HEK293 (cell line): Measurements from ENCODE around the gene BTF3.

Experiments
- AEBP2 ChIP-seq: fragments of 450-650 bp; formaldehyde crosslinking; IDR thresholded peaks from 2 replicates; pipeline ENCODE4 v1.5.1; 2016; ENCODE audit warnings: missing biosample characterization, missing genetic modification characterization, borderline replicate concordance
- CTCF ChIP-seq: fragments of 450-650 bp; formaldehyde crosslinking; IDR thresholded peaks from 2 replicates; pipeline ENCODE4 v1.5.1; 2016; ENCODE audit warnings: missing biosample characterization, missing genetic modification characterization
- EGR2 ChIP-seq: fragments of 450-650 bp; formaldehyde crosslinking; IDR thresholded peaks from 2 replicates; pipeline ENCODE4 v1.5.1; 2016; ENCODE audit warnings: low read depth, missing biosample characterization, missing genetic modification characterization
- FEZF1 ChIP-seq: fragments of 450-650 bp; formaldehyde crosslinking; IDR thresholded peaks from 2 replicates; pipeline ENCODE4 v1.5.1; 2016; ENCODE audit warnings: missing biosample characterization, missing genetic modification characterization
- IKZF3 ChIP-seq: fragments of 450-650 bp; IDR thresholded peaks from 2 replicates; pipeline ENCODE4 v1.5.0; 2018; ENCODE audit warnings: missing biosample characterization, mild to moderate bottlenecking, missing genetic modification characterization, moderate library complexity
- PBX3 ChIP-seq: sonication (generic); formaldehyde crosslinking; IDR thresholded peaks from 2 replicates; pipeline ENCODE4 v1.8.1; 2022; ENCODE audit warnings: mild to moderate bottlenecking, moderate library complexity, missing genetic modification reagents
- TRIM28 ChIP-seq: IDR thresholded peaks from 2 replicates; pipeline ENCODE4 v1.6.1; 2011; ENCODE audit warnings: low read length, control low read depth, borderline replicate concordance
- ZBTB1 ChIP-seq: fragments of 450-650 bp; formaldehyde crosslinking; IDR thresholded peaks from 2 replicates; pipeline ENCODE4 v1.5.1; 2016; ENCODE audit warnings: missing biosample characterization, missing genetic modification characterization
- ZFP69B ChIP-seq: fragments of 450-650 bp; formaldehyde crosslinking; IDR thresholded peaks from 2 replicates; pipeline ENCODE4 v1.5.1; 2016; ENCODE audit warnings: missing biosample characterization, missing genetic modification characterization
- ZIC2 ChIP-seq: fragments of 450-650 bp; formaldehyde crosslinking; IDR thresholded peaks from 2 replicates; pipeline ENCODE4 v1.5.1; 2016; ENCODE audit warnings: missing biosample characterization, missing genetic modification characterization
- ZNF112 ChIP-seq: fragments of 450-650 bp; formaldehyde crosslinking; IDR thresholded peaks from 2 replicates; pipeline ENCODE4 v1.5.0; 2017; ENCODE audit warnings: missing biosample characterization, missing genetic modification characterization
- ZNF114 ChIP-seq: fragments of 450-650 bp; formaldehyde crosslinking; IDR thresholded peaks from 2 replicates; pipeline ENCODE4 v1.5.0; 2017; ENCODE audit warnings: missing biosample characterization, missing genetic modification characterization
- ZNF148 ChIP-seq: fragments of 450-650 bp; formaldehyde crosslinking; IDR thresholded peaks from 2 replicates; pipeline ENCODE4 v1.5.0; 2017; ENCODE audit warnings: missing biosample characterization, missing genetic modification characterization, borderline replicate concordance
- ZNF155 ChIP-seq: fragments of 450-650 bp; formaldehyde crosslinking; IDR thresholded peaks from 2 replicates; pipeline ENCODE4 v1.5.1; 2016; ENCODE audit warnings: missing biosample characterization, missing genetic modification characterization
- ZNF175 ChIP-seq: fragments of 450-650 bp; formaldehyde crosslinking; IDR thresholded peaks from 2 replicates; pipeline ENCODE4 v1.5.1; 2016; ENCODE audit warnings: missing biosample characterization, missing genetic modification characterization
- ZNF214 ChIP-seq: fragments of 450-650 bp; formaldehyde crosslinking; IDR thresholded peaks from 2 replicates; pipeline ENCODE4 v1.5.1; 2017; ENCODE audit warnings: missing biosample characterization, mild to moderate bottlenecking, missing genetic modification characterization, borderline replicate concordance
- ZNF221 ChIP-seq: fragments of 450-650 bp; formaldehyde crosslinking; IDR thresholded peaks from 2 replicates; pipeline ENCODE4 v1.5.1; 2017; ENCODE audit warnings: missing biosample characterization, missing genetic modification characterization, borderline replicate concordance
- ZNF239 ChIP-seq: fragments of 450-650 bp; formaldehyde crosslinking; IDR thresholded peaks from 2 replicates; pipeline ENCODE4 v1.5.1; 2016; ENCODE audit warnings: missing biosample characterization, missing genetic modification characterization
- ZNF248 ChIP-seq: fragments of 450-650 bp; formaldehyde crosslinking; IDR thresholded peaks from 2 replicates; pipeline ENCODE4 v1.5.1; 2017; ENCODE audit warnings: missing biosample characterization, missing genetic modification characterization
- ZNF292 ChIP-seq: fragments of 450-650 bp; formaldehyde crosslinking; IDR thresholded peaks from 2 replicates; pipeline ENCODE4 v1.5.1; 2016; ENCODE audit warnings: low read depth, missing biosample characterization, missing genetic modification characterization, borderline replicate concordance
- ZNF501 ChIP-seq: fragments of 450-650 bp; formaldehyde crosslinking; IDR thresholded peaks from 2 replicates; pipeline ENCODE4 v1.5.1; 2016; ENCODE audit warnings: missing biosample characterization, missing genetic modification characterization
- ZNF510 ChIP-seq: fragments of 450-650 bp; formaldehyde crosslinking; IDR thresholded peaks from 2 replicates; pipeline ENCODE4 v1.5.1; 2018; ENCODE audit warnings: mild to moderate bottlenecking, missing genetic modification characterization, missing biosample characterization; ENCODE audit not compliant: insufficient replicate concordance
- ZNF529 ChIP-seq: fragments of 450-650 bp; formaldehyde crosslinking; IDR thresholded peaks from 2 replicates; pipeline ENCODE4 v1.5.1; 2017; ENCODE audit warnings: missing genetic modification characterization, missing biosample characterization; ENCODE audit not compliant: insufficient replicate concordance
- ZNF544 ChIP-seq: fragments of 450-650 bp; formaldehyde crosslinking; IDR thresholded peaks from 2 replicates; pipeline ENCODE4 v1.5.0; 2017; ENCODE audit warnings: missing biosample characterization, missing genetic modification characterization
- ZNF596 ChIP-seq: fragments of 450-650 bp; IDR thresholded peaks from 2 replicates; pipeline ENCODE4 v1.5.0; 2018; ENCODE audit warnings: missing biosample characterization, mild to moderate bottlenecking, missing genetic modification characterization, moderate library complexity
- ZNF600 ChIP-seq: fragments of 450-650 bp; formaldehyde crosslinking; IDR thresholded peaks from 2 replicates; pipeline ENCODE4 v1.5.1; 2016; ENCODE audit warnings: missing biosample characterization, missing genetic modification characterization
- ZNF621 ChIP-seq: fragments of 450-650 bp; formaldehyde crosslinking; IDR thresholded peaks from 2 replicates; pipeline ENCODE4 v1.5.1; 2017; ENCODE audit warnings: missing biosample characterization, missing genetic modification characterization
- ZNF785 ChIP-seq: fragments of 450-650 bp; formaldehyde crosslinking; IDR thresholded peaks from 2 replicates; pipeline ENCODE4 v1.5.1; 2016; ENCODE audit warnings: missing biosample characterization, missing genetic modification characterization
- ZNF792 ChIP-seq: fragments of 450-650 bp; formaldehyde crosslinking; IDR thresholded peaks from 2 replicates; pipeline ENCODE4 v1.5.1; 2016; ENCODE audit warnings: missing biosample characterization, missing genetic modification characterization
- ZNF830 ChIP-seq: fragments of 450-650 bp; IDR thresholded peaks from 2 replicates; pipeline ENCODE4 v1.5.0; 2018; ENCODE audit warnings: missing biosample characterization, missing genetic modification characterization, low read depth, mild to moderate bottlenecking, moderate library complexity
- TF ChIP-seq, protein P1 (sequence below): fragments of 450-650 bp; formaldehyde crosslinking; IDR thresholded peaks from 2 replicates; pipeline ENCODE4 v1.5.1; 2017; ENCODE audit warnings: missing biosample characterization, missing genetic modification characterization
- TF ChIP-seq, protein P2 (sequence below): fragments of 450-650 bp; formaldehyde crosslinking; IDR thresholded peaks from 2 replicates; pipeline ENCODE4 v1.5.1; 2016; ENCODE audit warnings: missing biosample characterization, missing genetic modification characterization

Gene BTF3

DNA sequence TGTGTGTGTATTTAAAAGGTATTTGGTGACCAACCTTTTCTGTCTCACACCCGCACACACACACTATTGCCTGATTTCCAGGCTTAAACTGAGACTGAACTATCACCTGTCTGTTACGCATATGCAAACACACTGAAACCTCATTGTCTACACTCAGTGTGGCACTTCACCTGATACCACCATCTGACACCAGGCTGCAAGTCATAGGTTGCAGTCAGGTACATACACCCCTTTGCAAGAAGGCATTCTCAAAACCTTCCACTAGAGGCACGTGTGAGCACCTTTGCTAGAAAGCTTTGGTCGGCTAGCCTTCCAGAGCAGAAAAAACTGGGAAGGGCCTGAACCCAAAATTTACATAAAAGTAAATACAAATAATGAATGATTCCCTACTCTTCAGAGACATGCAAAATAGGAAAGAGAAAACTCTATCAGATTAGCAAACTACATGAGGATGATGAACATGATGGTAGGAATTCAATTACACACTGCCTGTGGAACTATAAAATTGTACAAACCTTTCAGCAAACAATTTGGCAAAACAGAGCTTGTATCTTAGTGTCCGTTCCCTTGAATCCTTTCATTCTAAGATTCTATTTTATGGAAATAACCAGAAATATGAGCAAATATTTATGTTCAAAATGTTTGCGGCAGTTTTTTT, 43.7 kb upstream of the BTF3 start (continued):
- TF ChIP-seq TRIM28, result no peak
- TF ChIP-seq ZNF830 (tag by site-specific recombination), result no peak
- no peak for TF ChIP-seq ZBTB1
- TF ChIP-seq ZNF510 (tag by site-specific recombination), result no peak
- TF ChIP-seq, protein P1, sequence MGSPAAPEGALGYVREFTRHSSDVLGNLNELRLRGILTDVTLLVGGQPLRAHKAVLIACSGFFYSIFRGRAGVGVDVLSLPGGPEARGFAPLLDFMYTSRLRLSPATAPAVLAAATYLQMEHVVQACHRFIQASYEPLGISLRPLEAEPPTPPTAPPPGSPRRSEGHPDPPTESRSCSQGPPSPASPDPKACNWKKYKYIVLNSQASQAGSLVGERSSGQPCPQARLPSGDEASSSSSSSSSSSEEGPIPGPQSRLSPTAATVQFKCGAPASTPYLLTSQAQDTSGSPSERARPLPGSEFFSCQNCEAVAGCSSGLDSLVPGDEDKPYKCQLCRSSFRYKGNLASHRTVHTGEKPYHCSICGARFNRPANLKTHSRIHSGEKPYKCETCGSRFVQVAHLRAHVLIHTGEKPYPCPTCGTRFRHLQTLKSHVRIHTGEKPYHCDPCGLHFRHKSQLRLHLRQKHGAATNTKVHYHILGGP, result peak; percentile 78
- TF ChIP-seq ZIC2, result no peak
- TF ChIP-seq ZNF148 (tag by site-specific recombination), result no peak
- no peak for TF ChIP-seq ZNF501 (tag by site-specific recombination)
- TF ChIP-seq ZNF785 (tag by site-specific recombination), result no peak
- no peak for TF ChIP-seq ZNF544
- TF ChIP-seq ZNF175 (tag by site-specific recombination), result no peak
- no peak for TF ChIP-seq ZNF292 (tag by site-specific recombination)
- no peak for TF ChIP-seq ZNF621 (tag by site-specific recombination)
- no peak for TF ChIP-seq ZNF214 (tag by site-specific recombination)
- no peak for TF ChIP-seq ZNF112 (tag by site-specific recombination)
- no peak for TF ChIP-seq FEZF1 (tag by site-specific recombination)
- TF ChIP-seq ZNF248, result no peak
- no peak for TF ChIP-seq ZNF792 (tag by site-specific recombination)
- no peak for TF ChIP-seq ZNF596 (tag by site-specific recombination)
- peak; percentile 49; the same call in 1 of the 2 replicates for TF ChIP-seq IKZF3
- TF ChIP-seq CTCF (tag by site-specific recombination), result peak; percentile 53
- TF ChIP-seq ZFP69B (tag by site-specific recombination), result no peak
- no peak for TF ChIP-seq ZNF529 (tag by site-specific recombination)
- TF ChIP-seq ZNF600 (tag by site-specific recombination), result peak; percentile 49; the same call in 1 of the 2 replicates
- no peak for TF ChIP-seq ZNF221 (tag by site-specific recombination)
- no peak for TF ChIP-seq ZNF114 (tag by site-specific recombination)
- no peak for TF ChIP-seq ZNF239 (tag by site-specific recombination)
- no peak for TF ChIP-seq EGR2 (tag by site-specific recombination)
- TF ChIP-seq ZNF155 (tag by site-specific recombination), result no peak
- TF ChIP-seq PBX3 (CRISPR knock-in tag), result no peak
- TF ChIP-seq, protein P2, sequence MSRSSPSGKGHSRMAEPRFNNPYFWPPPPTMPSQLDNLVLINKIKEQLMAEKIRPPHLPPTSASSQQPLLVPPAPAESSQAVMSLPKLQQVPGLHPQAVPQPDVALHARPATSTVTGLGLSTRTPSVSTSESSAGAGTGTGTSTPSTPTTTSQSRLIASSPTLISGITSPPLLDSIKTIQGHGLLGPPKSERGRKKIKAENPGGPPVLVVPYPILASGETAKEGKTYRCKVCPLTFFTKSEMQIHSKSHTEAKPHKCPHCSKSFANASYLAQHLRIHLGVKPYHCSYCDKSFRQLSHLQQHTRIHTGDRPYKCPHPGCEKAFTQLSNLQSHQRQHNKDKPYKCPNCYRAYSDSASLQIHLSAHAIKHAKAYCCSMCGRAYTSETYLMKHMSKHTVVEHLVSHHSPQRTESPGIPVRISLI, result peak; percentile 48; the same call in 1 of the 2 replicates
- no peak for TF ChIP-seq AEBP2
